ENCODE data around the gene PHF12. TPM values are rescaled to one million over a fixed set of nuclear protein-coding genes. Genes with fewer than 3 reads are reported as not detected.
A peak's percentile ranks its signal among the peaks of the same experiment; 100 is the strongest.

PHF12 gene
- total RNA-seq, 1 donor from 2014 or later = 40.0 TPM

GRCh38 chr17:28988475-28988874 is 37.2 kb upstream of the PHF12 start:
- Histone ChIP-seq H3K27me3 (no peaks in the 10 kb centered on the region), H3K27ac (no peak overlapping the region), H3K36me3 (no peaks in the 10 kb centered on the region), H3K4me3 (no peak overlapping the region), H3K9me3 (no peaks in the 10 kb centered on the region), H3K4me1 (peaks cover under 1% of the 10 kb centered on the region)
- ATAC-seq = no peak
- DNase-seq = no peak
- intact Hi-C loops (cut with DNase I) = no loop called here
- TF ChIP-seq CTCF (IDR thresholded peaks at IDR 0.05) = no peak

- intact Hi-C loops (cut with DNase I) = no loop called here
- no peak overlapping the region for H3K27ac ChIP-seq
- H3K4me3 ChIP-seq = no peak overlapping the region
- TF ChIP-seq CTCF (IDR thresholded peaks at IDR 0.05) = no peak
- peaks cover 12% of the 10 kb centered on the region for H3K4me1 ChIP-seq
- no peaks in the 10 kb centered on the region for H3K9me3 ChIP-seq
- ATAC-seq (no peak), DNase-seq (no peak)
- no peaks in the 10 kb centered on the region for H3K36me3 ChIP-seq
- H3K27me3 ChIP-seq = no peaks in the 10 kb centered on the region
These were observed 35.7 kb upstream of the PHF12 start for GRCh38 chr17:28986714-28987655.

- TF ChIP-seq CTCF (IDR thresholded peaks at IDR 0.05) = no peak
- intact Hi-C loops (cut with DNase I) = no loop called here
- peaks cover 12% of the 10 kb centered on the region for H3K4me1 ChIP-seq
- no peak overlapping the region for H3K4me3 ChIP-seq
- DNase-seq (no peak), ATAC-seq (no peak)
- no peaks in the 10 kb centered on the region for H3K36me3 ChIP-seq
- H3K27me3 ChIP-seq = no peaks in the 10 kb centered on the region
- H3K27ac ChIP-seq = no peak overlapping the region
- H3K9me3 ChIP-seq = no peaks in the 10 kb centered on the region
These were observed 34.8 kb upstream of the PHF12 start for GRCh38 chr17:28985950-28986713.

GRCh38 chr17:28983286-28984230 is 32.2 kb upstream of the PHF12 start:
- DNase-seq = no peak
- peak overlapping the region; percentile 42 for H3K27ac ChIP-seq
- intact Hi-C loops (cut with DNase I) = no loop called here

More at GRCh38 chr17:28983286-28984230, 32.2 kb upstream of the PHF12 start:
- Histone ChIP-seq H3K9me3 (no peaks in the 10 kb centered on the region), H3K36me3 (no peaks in the 10 kb centered on the region), H3K4me1 (peaks cover 12% of the 10 kb centered on the region), H3K27me3 (no peaks in the 10 kb centered on the region), H3K4me3 (no peak overlapping the region)
- no peak for TF ChIP-seq CTCF (IDR thresholded peaks at IDR 0.05)
- peak; percentile 36 for ATAC-seq
